OCI-LY1 (cell line): Measurements from ENCODE around the gene NSRP1.

ENCODE experiments used
- H2AFZ ChIP-seq: fragments of 200-600 bp; sonication (generic), shearing (Covaris generic); 2 replicates; pipeline ENCODE4 v1.6.0; 2014; ENCODE audit warnings: antibody characterized with exemption, mild to moderate bottlenecking, low read length
- H3F3A ChIP-seq: fragments of 200-600 bp; sonication (generic), shearing (Covaris generic); 2 replicates; pipeline ENCODE4 v1.6.0; 2014; ENCODE audit warnings: mild to moderate bottlenecking, antibody characterized with exemption, low read length, moderate library complexity; ENCODE audit not compliant: insufficient read depth
- H3K27ac ChIP-seq: fragments of 200-600 bp; sonication (generic); 2 replicates; pipeline ENCODE4 v1.5.1; 2014; ENCODE audit warnings: low read length, mixed run types, mild to moderate bottlenecking, low read depth; ENCODE audit not compliant: poor library complexity, severe bottlenecking
- H3K27me3 ChIP-seq: fragments of 200-600 bp; sonication (generic); 2 replicates; pipeline ENCODE4 v1.6.0; 2014; ENCODE audit warnings: antibody characterized with exemption, mild to moderate bottlenecking, low read length, moderate library complexity; ENCODE audit not compliant: insufficient read depth
- H3K36me3 ChIP-seq: fragments of 200-600 bp; sonication (generic); 2 replicates; pipeline ENCODE4 v1.6.1; 2014; ENCODE audit warnings: mild to moderate bottlenecking, antibody characterized with exemption, low read length, moderate library complexity, mixed read lengths; ENCODE audit not compliant: insufficient read depth
- H3K4me1 ChIP-seq: fragments of 200-600 bp; sonication (generic); 2 replicates; pipeline ENCODE4 v1.5.1; 2014; ENCODE audit warnings: mild to moderate bottlenecking, low read length, moderate library complexity; ENCODE audit not compliant: insufficient read depth, severe bottlenecking
- H3K4me2 ChIP-seq: fragments of 200-600 bp; sonication (generic), shearing (Covaris generic); 2 replicates; pipeline ENCODE4 v1.6.1; 2014; ENCODE audit warnings: low read length
- H3K4me3 ChIP-seq: fragments of 200-600 bp; sonication (generic); 2 replicates; pipeline ENCODE4 v1.5.1; 2014; ENCODE audit warnings: low read length, low read depth, mild to moderate bottlenecking, mixed read lengths; ENCODE audit not compliant: poor library complexity, severe bottlenecking
- H3K79me2 ChIP-seq: fragments of 200-600 bp; shearing (Covaris generic); 2 replicates; pipeline ENCODE4 v1.6.1; 2016; ENCODE audit warnings: mixed run types, low read length, mixed read lengths; ENCODE audit not compliant: insufficient read depth
- H3K9ac ChIP-seq: fragments of 200-600 bp; sonication (generic), shearing (Covaris generic); 2 replicates; pipeline ENCODE4 v1.6.1; 2014; ENCODE audit warnings: mild to moderate bottlenecking, low read length, mixed read lengths
- H3K9me2 ChIP-seq: fragments of 200-600 bp; sonication (generic), shearing (Covaris generic); 2 replicates; pipeline ENCODE4 v1.6.1; 2014; ENCODE audit warnings: low read depth, mild to moderate bottlenecking, low read length, mixed read lengths
- H3K9me3 ChIP-seq: fragments of 200-600 bp; shearing (Covaris generic); 2 replicates; pipeline ENCODE4 v1.6.1; 2014; ENCODE audit warnings: low read length, mixed read lengths
- H4K20me1 ChIP-seq: fragments of 200-600 bp; sonication (generic), shearing (Covaris generic); 2 replicates; pipeline ENCODE4 v1.6.0; 2016; ENCODE audit warnings: mild to moderate bottlenecking, low read length; ENCODE audit not compliant: insufficient read depth
- CTCF ChIP-seq: fragments of 200-600 bp; sonication (generic), shearing (Covaris generic); IDR thresholded peaks from 2 replicates; pipeline ENCODE4 v1.5.1; 2017; ENCODE audit warnings: mild to moderate bottlenecking, antibody characterized with exemption, low read length, moderate library complexity, mixed read lengths
- EZH2 ChIP-seq: fragments of 200-600 bp; sonication (generic), shearing (Covaris generic); IDR thresholded peaks from 2 replicates; pipeline ENCODE4 v1.8.0; 2017; ENCODE audit warnings: borderline replicate concordance, mixed run types, mild to moderate bottlenecking, antibody characterized with exemption, low read length, moderate library complexity, mixed read lengths

Gene NSRP1

GRCh38 chr17:30207655-30208054 is 91.0 kb downstream of the NSRP1 start:
- H4K20me1 ChIP-seq, result no peaks in the 10 kb centered on the region
- H3K4me2 ChIP-seq, result no peak overlapping the region
- no peaks in the 10 kb centered on the region for H3K4me1 ChIP-seq
- TF ChIP-seq EZH2, result no peak
- no peak for TF ChIP-seq CTCF
- no peak overlapping the region for H3K27ac ChIP-seq
- H3K9me2 ChIP-seq, result no peaks in the 10 kb centered on the region
- no peaks in the 10 kb centered on the region for H3K79me2 ChIP-seq
- H3K9me3 ChIP-seq, result no peaks in the 10 kb centered on the region
- H3K27me3 ChIP-seq, result no peaks in the 10 kb centered on the region; the same call in 1 of the 2 replicates
- no peak overlapping the region for H3K4me3 ChIP-seq
- no peaks in the 10 kb centered on the region for H3K36me3 ChIP-seq
- no peak overlapping the region for H3K9ac ChIP-seq
- H3F3A ChIP-seq, result no peaks in the 10 kb centered on the region
- no peak overlapping the region for H2AFZ ChIP-seq

DNA sequence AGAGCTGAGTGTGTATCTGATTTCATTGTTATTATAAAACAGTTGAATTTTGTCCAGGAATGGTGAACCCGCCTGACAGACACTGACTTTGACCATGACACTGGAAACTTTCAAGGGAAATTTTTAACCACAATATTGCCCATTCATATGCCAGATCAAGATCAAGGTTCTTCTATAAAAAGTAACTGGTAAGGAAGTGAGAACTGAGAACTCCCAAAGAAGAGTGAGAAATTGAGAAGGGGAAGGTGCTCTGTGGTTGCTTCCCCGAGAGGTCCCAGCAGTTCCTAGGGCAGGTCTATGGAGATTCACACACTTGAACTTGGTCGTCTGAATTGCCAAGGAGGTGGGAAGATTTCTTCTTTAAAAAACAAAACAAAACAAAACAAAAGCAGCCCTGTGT is 91.6 kb downstream of the NSRP1 start:
- H2AFZ ChIP-seq, result no peak overlapping the region
- no peak overlapping the region for H3K9ac ChIP-seq
- TF ChIP-seq CTCF, result no peak
- no peak for TF ChIP-seq EZH2
- no peaks in the 10 kb centered on the region for H3K9me2 ChIP-seq
- H3K27ac ChIP-seq, result no peak overlapping the region
- no peaks in the 10 kb centered on the region for H3K9me3 ChIP-seq
- no peaks in the 10 kb centered on the region for H3F3A ChIP-seq
- no peak overlapping the region for H3K4me3 ChIP-seq
- no peaks in the 10 kb centered on the region for H4K20me1 ChIP-seq
- H3K4me1 ChIP-seq, result no peaks in the 10 kb centered on the region
- H3K79me2 ChIP-seq, result no peaks in the 10 kb centered on the region
- H3K27me3 ChIP-seq, result no peaks in the 10 kb centered on the region; the same call in 1 of the 2 replicates
- H3K4me2 ChIP-seq, result no peak overlapping the region
- no peaks in the 10 kb centered on the region for H3K36me3 ChIP-seq

DNA sequence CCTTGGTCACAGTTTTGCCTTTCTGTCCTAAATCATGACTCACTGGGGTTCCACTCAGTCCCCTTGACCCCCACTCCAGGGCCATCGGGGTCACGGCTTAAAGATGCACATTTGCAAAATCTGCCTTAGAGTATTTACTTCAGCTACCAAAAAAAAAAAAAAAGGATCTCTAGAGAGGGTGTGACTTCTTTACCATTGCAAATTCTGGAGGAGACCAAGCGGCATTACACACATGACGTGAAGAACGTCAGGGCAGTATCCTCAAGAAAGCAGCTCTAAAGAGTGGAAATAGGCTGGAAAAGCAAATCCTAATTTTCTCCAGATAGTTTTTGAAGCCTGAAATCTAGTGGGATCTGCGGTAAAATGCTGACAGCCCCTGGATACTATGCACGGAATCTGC is 93.3 kb downstream of the NSRP1 start:
- H3K9me2 ChIP-seq, result no peaks in the 10 kb centered on the region
- TF ChIP-seq EZH2 (no peak), CTCF (no peak)
- no peak overlapping the region for H2AFZ ChIP-seq
- H3K27me3 ChIP-seq, result no peaks in the 10 kb centered on the region; the same call in 1 of the 2 replicates
- H3K9me3 ChIP-seq, result no peaks in the 10 kb centered on the region
- no peaks in the 10 kb centered on the region for H3F3A ChIP-seq
- no peaks in the 10 kb centered on the region for H3K36me3 ChIP-seq
- no peaks in the 10 kb centered on the region for H4K20me1 ChIP-seq
- H3K4me3 ChIP-seq, result no peak overlapping the region
- no peaks in the 10 kb centered on the region for H3K4me1 ChIP-seq
- H3K79me2 ChIP-seq, result no peaks in the 10 kb centered on the region
- H3K4me2 ChIP-seq, result no peak overlapping the region
- no peak overlapping the region for H3K9ac ChIP-seq
- H3K27ac ChIP-seq, result no peak overlapping the region
